B cell (primary cell): ENCODE results near the gene C10orf90. TPM values are rescaled to one million over a fixed set of nuclear protein-coding genes. Genes with fewer than 3 reads are reported as not detected.

ENCODE experiments used
- ATAC-seq: fragments of 200-7000 bp; cut with Tn5 transposase; one replicate; pipeline ENCODE4 v1.10.0; 2021; ENCODE audit warnings: low read depth, mild to moderate bottlenecking, moderate number of reproducible peaks, moderate library complexity
- CTCF ChIA-PET: fragments of 350-600 bp; sonication (Branson Sonifier 250); formaldehyde crosslinking; loops from one replicate; lab custom pipeline; 2021; ENCODE audit warnings: antibody characterized with exemption, inconsistent platforms; lab: Charles Lee
- POLR2A ChIA-PET: fragments of 350-600 bp; sonication (Branson Sonifier 250); formaldehyde crosslinking; loops from one replicate; lab custom pipeline; 2021; ENCODE audit warnings: antibody characterized with exemption; lab: Charles Lee
- DNase-seq: peaks from one replicate; pipeline ENCODE4 v3.0.0; 2013
- H2AFZ ChIP-seq: 2 replicates; pipeline ENCODE4 v1.6.1; 2012; ENCODE audit warnings: mild to moderate bottlenecking, low read depth, low read length; ENCODE audit not compliant: insufficient read depth, poor library complexity, severe bottlenecking
- H3K27ac ChIP-seq, 2 donors: 1 replicate in 1 of 2; 2 replicates in 1 of 2; pipeline ENCODE4 v1.5.1; 2012 to 2013; ENCODE audit warnings: low read length in 2 of 2, mild to moderate bottlenecking in 2 of 2, moderate library complexity in 1 of 2
- H3K27me3 ChIP-seq, 4 experiments: fragments of 200-600 bp in 1 of 4; sonication (generic) in 1 of 4; replicated peaks in 1 of 4; 1 replicate in 2 of 4; 2 replicates in 2 of 4; pipeline versions ENCODE4 v1.6.1 to v1.7.0; 2013 to 2016; ENCODE audit warnings: low read length in 3 of 4, mild to moderate bottlenecking in 2 of 4, mixed read lengths in 1 of 4, moderate library complexity in 1 of 4; ENCODE audit not compliant: insufficient read depth in 4 of 4, control insufficient read depth in 3 of 4; ENCODE audit errors: control extremely low read depth in 1 of 4
- H3K36me3 ChIP-seq, 2 experiments: replicated peaks in 1 of 2; 1 replicate in 1 of 2; 2 replicates in 1 of 2; pipeline versions ENCODE4 v1.6.1 to v1.7.1; 2013; ENCODE audit warnings: low read length in 1 of 2; ENCODE audit not compliant: insufficient read depth in 2 of 2, control insufficient read depth in 1 of 2; ENCODE audit errors: control extremely low read depth in 1 of 2, extremely low read depth in 1 of 2
- H3K4me1 ChIP-seq, 2 donors: fragments of 200-600 bp in 1 of 2; sonication (generic) in 1 of 2; 1 replicate in 1 of 2; 2 replicates in 1 of 2; pipeline versions ENCODE4 v1.5.1 to v1.6.1; 2013 to 2017; ENCODE audit warnings: low read length in 2 of 2; ENCODE audit not compliant: control insufficient read depth in 2 of 2, insufficient read depth in 2 of 2
- H3K4me2 ChIP-seq: replicated peaks from 2 replicates; pipeline ENCODE3; 2012; ENCODE audit warnings: mild to moderate bottlenecking, low read depth, low read length; ENCODE audit not compliant: poor library complexity, severe bottlenecking
- H3K4me3 ChIP-seq, 5 experiments: fragments of 200-600 bp in 1 of 5; sonication (generic) in 1 of 5; 1 replicate in 3 of 5; 2 replicates in 2 of 5; pipeline versions ENCODE4 v1.5.1 to v1.7.0; 2011 to 2016; ENCODE audit warnings: low read length in 4 of 5, mild to moderate bottlenecking in 4 of 5, low read depth in 2 of 5, control low read depth in 1 of 5, moderate library complexity in 1 of 5; ENCODE audit not compliant: insufficient read depth in 1 of 5; ENCODE audit errors: control extremely low read depth in 1 of 5, extremely low read depth in 1 of 5
- H3K79me2 ChIP-seq: fragments of 200-600 bp; sonication (generic); one replicate; pipeline ENCODE4 v1.6.0; 2016; ENCODE audit warnings: low read length; ENCODE audit not compliant: control insufficient read depth, insufficient read depth
- H3K9ac ChIP-seq: fragments of 200-600 bp; sonication (generic); 2 replicates; pipeline ENCODE4 v1.6.1; 2017; ENCODE audit warnings: mild to moderate bottlenecking, low read length, moderate library complexity
- H3K9me3 ChIP-seq, 3 donors: one replicate each; pipeline versions ENCODE4 v1.6.1 to v1.7.1; 2013; ENCODE audit warnings: low read length in 2 of 3; ENCODE audit not compliant: control insufficient read depth in 2 of 3, insufficient read depth in 1 of 3; ENCODE audit errors: control extremely low read depth in 1 of 3
- H4K20me1 ChIP-seq: 2 replicates; pipeline ENCODE4 v1.6.0; 2012; ENCODE audit warnings: mild to moderate bottlenecking, low read length; ENCODE audit not compliant: insufficient read depth, control insufficient read depth, poor library complexity, severe bottlenecking
- H3K27ac Mint-ChIP-seq: one replicate; pipeline ENCODE4 v1.8.0; 2021; ENCODE audit warnings: mixed read lengths
- H3K27me3 Mint-ChIP-seq: one replicate; pipeline ENCODE4 v1.8.0; 2021; ENCODE audit warnings: mixed read lengths
- H3K4me1 Mint-ChIP-seq: one replicate; pipeline ENCODE4 v1.8.0; 2021; ENCODE audit warnings: mixed read lengths
- H3K4me3 Mint-ChIP-seq: one replicate; pipeline ENCODE4 v1.8.0; 2021; ENCODE audit warnings: mixed read lengths
- H3K9me3 Mint-ChIP-seq: one replicate; pipeline ENCODE4 v1.8.0; 2022; ENCODE audit warnings: mixed read lengths; ENCODE audit not compliant: insufficient read depth
- EZH2 ChIP-seq: IDR thresholded peaks from 2 replicates; pipeline ENCODE4 v1.6.1; 2012; ENCODE audit warnings: borderline replicate concordance, low read depth, mild to moderate bottlenecking, moderate library complexity, low read length; ENCODE audit not compliant: insufficient read depth, poor library complexity, severe bottlenecking
- WGBS: methylation state at CpG from one replicate; pipeline ENCODE4 v1.1.5; 2013; ENCODE audit warnings: missing lambda C conversion rate; ENCODE audit not compliant: insufficient coverage; 5-methylcytosine and 5-hydroxymethylcytosine counted together
- intact Hi-C: fragments of 100-400 bp; cut with micrococcal nuclease; formaldehyde crosslinking; loops from one replicate; pipeline ENCODE4 v1.10.0; 2022
- polyA plus RNA-seq: library from polyadenylated mRNA; depleted of rRNA; stranded (reverse); fragments of >200 nt; gene quantifications from 2 replicates; pipeline ENCODE4 v1.2.3, GENCODE V29; 2012
- total RNA-seq, 2 donors: library from RNA; stranded (reverse); fragments of 120-200 nt in 1 of 2; gene quantifications; 1 replicate in 1 of 2; 2 replicates in 1 of 2; pipeline versions ENCODE4 v1.2.3 to v1.2.4, GENCODE V29; 2013 to 2022
- TF ChIP-seq, protein P1 (sequence below): fragments of 200-600 bp; IDR thresholded peaks from one replicate; pipeline ENCODE4 v1.8.0; 2022; ENCODE audit warnings: antibody characterized with exemption, mild to moderate bottlenecking

C10orf90 gene
- total and polyA plus RNA-seq, 2 donors (not counting 1 experiment from before 2014, with no cell fraction given), result not detected

DNA sequence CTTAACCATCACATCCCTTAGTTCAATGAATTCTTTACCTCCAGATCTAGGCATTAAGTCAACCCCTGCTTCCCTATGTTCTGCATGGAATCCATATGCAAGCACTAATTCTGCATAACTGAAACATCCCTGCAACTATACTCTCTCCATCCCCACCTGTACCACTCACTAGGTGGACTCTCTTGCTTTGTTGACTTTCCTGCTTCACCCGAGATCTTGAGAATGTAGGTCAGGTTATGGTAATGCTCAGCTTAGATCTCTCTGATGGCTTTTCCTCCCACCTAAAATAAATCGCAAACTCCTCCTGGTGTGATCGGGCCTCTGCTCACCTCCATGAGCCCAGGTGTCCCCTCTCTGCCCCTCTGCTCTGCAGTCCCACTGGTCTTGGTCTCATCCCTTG is 189.8 kb downstream of the C10orf90 start:
- no peak overlapping the region for H3K9ac ChIP-seq
- H2AFZ ChIP-seq, result no peak overlapping the region
- H3K9me3 Mint-ChIP-seq, result no peaks in the 10 kb centered on the region
- no peak for ATAC-seq
- no peaks in the 10 kb centered on the region for H3K4me1 Mint-ChIP-seq
- peaks cover 3% of the 10 kb centered on the region for H3K27me3 Mint-ChIP-seq
- no peaks in the 10 kb centered on the region for H4K20me1 ChIP-seq
- H3K36me3 ChIP-seq, result no peaks in the 10 kb centered on the region
- H3K79me2 ChIP-seq, result no peaks in the 10 kb centered on the region
- POLR2A ChIA-PET, result no interaction called here
- no peak overlapping the region for H3K27ac ChIP-seq
- no peak overlapping the region for H3K4me2 ChIP-seq
- DNase-seq, result no peak
- no peaks in the 10 kb centered on the region for H3K4me1 ChIP-seq
- H3K27me3 ChIP-seq, result no peaks in the 10 kb centered on the region
- intact Hi-C loops, result no loop called here
- 90% methylated on average over 2 of the region's 3 CpGs for WGBS
- no peak overlapping the region for H3K27ac Mint-ChIP-seq
- no peak overlapping the region for H3K4me3 ChIP-seq
- no peak overlapping the region for H3K4me3 Mint-ChIP-seq
- TF ChIP-seq, protein P1, sequence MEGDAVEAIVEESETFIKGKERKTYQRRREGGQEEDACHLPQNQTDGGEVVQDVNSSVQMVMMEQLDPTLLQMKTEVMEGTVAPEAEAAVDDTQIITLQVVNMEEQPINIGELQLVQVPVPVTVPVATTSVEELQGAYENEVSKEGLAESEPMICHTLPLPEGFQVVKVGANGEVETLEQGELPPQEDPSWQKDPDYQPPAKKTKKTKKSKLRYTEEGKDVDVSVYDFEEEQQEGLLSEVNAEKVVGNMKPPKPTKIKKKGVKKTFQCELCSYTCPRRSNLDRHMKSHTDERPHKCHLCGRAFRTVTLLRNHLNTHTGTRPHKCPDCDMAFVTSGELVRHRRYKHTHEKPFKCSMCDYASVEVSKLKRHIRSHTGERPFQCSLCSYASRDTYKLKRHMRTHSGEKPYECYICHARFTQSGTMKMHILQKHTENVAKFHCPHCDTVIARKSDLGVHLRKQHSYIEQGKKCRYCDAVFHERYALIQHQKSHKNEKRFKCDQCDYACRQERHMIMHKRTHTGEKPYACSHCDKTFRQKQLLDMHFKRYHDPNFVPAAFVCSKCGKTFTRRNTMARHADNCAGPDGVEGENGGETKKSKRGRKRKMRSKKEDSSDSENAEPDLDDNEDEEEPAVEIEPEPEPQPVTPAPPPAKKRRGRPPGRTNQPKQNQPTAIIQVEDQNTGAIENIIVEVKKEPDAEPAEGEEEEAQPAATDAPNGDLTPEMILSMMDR, result no peak
- TF ChIP-seq EZH2, result no peak
- CTCF ChIA-PET, result no interaction called here
- peaks cover 0 to 2% (median 0%) of the 10 kb centered on the region in 3 donors for H3K9me3 ChIP-seq

DNA sequence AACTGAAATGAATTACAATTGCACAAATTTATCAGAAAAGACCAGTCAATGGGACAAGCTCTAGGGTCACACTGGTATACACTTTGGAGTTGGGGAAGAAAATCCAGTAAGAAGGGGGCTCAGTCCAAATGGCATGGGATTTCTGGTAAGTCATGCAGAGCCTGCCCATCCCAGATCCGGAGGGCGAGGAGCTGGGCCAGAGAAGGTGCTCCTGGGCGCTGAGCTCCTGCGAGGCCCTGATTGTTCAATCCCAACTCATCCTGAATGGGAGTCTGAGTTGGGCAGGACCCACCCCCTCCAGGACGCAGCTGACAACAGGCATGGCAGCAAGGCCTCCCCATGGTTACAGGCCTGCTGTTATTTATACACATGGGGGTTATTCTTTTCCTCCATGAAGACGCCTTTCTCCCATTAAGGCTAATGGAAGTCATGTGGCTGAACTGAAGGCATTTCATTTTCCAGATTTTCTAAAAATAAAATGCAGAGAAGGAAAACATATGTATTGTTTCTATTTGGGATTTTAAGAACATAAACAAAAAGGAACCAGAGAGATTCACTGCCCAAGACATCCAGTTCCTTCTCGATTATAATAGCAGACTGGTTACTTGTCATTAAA is 191.1 kb downstream of the C10orf90 start:
- intact Hi-C loops, result no loop called here
- H3K27me3 Mint-ChIP-seq, result peaks cover 3% of the 10 kb centered on the region
- H3K27ac Mint-ChIP-seq, result no peak overlapping the region
- no peak for ATAC-seq
- no peaks in the 10 kb centered on the region for H3K79me2 ChIP-seq
- no peak for TF ChIP-seq EZH2
- TF ChIP-seq, protein P1, result no peak
- H3K4me3 Mint-ChIP-seq, result no peak overlapping the region
- CTCF ChIA-PET, result no interaction called here
- no peak overlapping the region for H3K4me3 ChIP-seq
- 96% methylated on average over 5 of the region's 7 CpGs for WGBS
- no peaks in the 10 kb centered on the region for H3K4me1 Mint-ChIP-seq
- H3K36me3 ChIP-seq, result no peaks in the 10 kb centered on the region
- POLR2A ChIA-PET, result no interaction called here
- no peaks in the 10 kb centered on the region for H4K20me1 ChIP-seq
- no peaks in the 10 kb centered on the region for H3K9me3 ChIP-seq
- no peak overlapping the region for H3K4me2 ChIP-seq
- DNase-seq, result no peak
- H3K27me3 ChIP-seq, result no peaks in the 10 kb centered on the region
- H3K9me3 Mint-ChIP-seq, result no peaks in the 10 kb centered on the region
- H3K9ac ChIP-seq, result no peak overlapping the region
- no peaks in the 10 kb centered on the region for H3K4me1 ChIP-seq
- no peak overlapping the region for H2AFZ ChIP-seq
- no peak overlapping the region for H3K27ac ChIP-seq
